GM06990 (cell line): ENCODE results near the gene PLB1.

Experiments used
- DNase-seq: peaks from one replicate; pipeline ENCODE4 v3.0.0-alpha.2; 2011; ENCODE audit not compliant: insufficient read length; ENCODE audit errors: extremely low read depth
- H3K27me3 ChIP-seq: replicated peaks from 2 replicates; pipeline ENCODE4 v1.6.0; 2011; ENCODE audit warnings: low read length; ENCODE audit not compliant: control insufficient read depth, insufficient read depth
- H3K36me3 ChIP-seq: 2 replicates; pipeline ENCODE4 v1.5.1; 2011; ENCODE audit warnings: low read length; ENCODE audit not compliant: control insufficient read depth, insufficient read depth
- H3K4me3 ChIP-seq: replicated peaks from 2 replicates; pipeline ENCODE4 v1.5.1; 2011; ENCODE audit warnings: low read depth, mild to moderate bottlenecking, control low read depth, low read length
- TF ChIP-seq, protein P1 (sequence below): IDR thresholded peaks from 2 replicates; pipeline ENCODE4 v1.5.1; 2011; ENCODE audit warnings: low read length, control low read depth, mild to moderate bottlenecking, inconsistent platforms; ENCODE audit not compliant: insufficient read depth, poor library complexity, severe bottlenecking

Gene PLB1

GRCh38 chr2:28557389-28558131 is 61.7 kb downstream of the PLB1 start:
- H3K36me3 ChIP-seq: no peaks in the 10 kb centered on the region
- H3K27me3 ChIP-seq: no peaks in the 10 kb centered on the region; the same call in 1 of the 2 replicates
- H3K4me3 ChIP-seq: no peak overlapping the region
- DNase-seq: no peak
- TF ChIP-seq, protein P1, sequence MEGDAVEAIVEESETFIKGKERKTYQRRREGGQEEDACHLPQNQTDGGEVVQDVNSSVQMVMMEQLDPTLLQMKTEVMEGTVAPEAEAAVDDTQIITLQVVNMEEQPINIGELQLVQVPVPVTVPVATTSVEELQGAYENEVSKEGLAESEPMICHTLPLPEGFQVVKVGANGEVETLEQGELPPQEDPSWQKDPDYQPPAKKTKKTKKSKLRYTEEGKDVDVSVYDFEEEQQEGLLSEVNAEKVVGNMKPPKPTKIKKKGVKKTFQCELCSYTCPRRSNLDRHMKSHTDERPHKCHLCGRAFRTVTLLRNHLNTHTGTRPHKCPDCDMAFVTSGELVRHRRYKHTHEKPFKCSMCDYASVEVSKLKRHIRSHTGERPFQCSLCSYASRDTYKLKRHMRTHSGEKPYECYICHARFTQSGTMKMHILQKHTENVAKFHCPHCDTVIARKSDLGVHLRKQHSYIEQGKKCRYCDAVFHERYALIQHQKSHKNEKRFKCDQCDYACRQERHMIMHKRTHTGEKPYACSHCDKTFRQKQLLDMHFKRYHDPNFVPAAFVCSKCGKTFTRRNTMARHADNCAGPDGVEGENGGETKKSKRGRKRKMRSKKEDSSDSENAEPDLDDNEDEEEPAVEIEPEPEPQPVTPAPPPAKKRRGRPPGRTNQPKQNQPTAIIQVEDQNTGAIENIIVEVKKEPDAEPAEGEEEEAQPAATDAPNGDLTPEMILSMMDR: no peak

GRCh38 chr2:28558158-28558820 is 62.4 kb downstream of the PLB1 start:
- no peak for DNase-seq
- H3K27me3 ChIP-seq: no peaks in the 10 kb centered on the region; the same call in 1 of the 2 replicates
- TF ChIP-seq, protein P1: no peak

GRCh38 chr2:28558918-28559317 is 63.1 kb downstream of the PLB1 start:
- Histone ChIP-seq H3K27me3 (no peaks in the 10 kb centered on the region; the same call in 1 of the 2 replicates), H3K4me3 (no peak overlapping the region), H3K36me3 (no peaks in the 10 kb centered on the region)
- TF ChIP-seq, protein P1: no peak
- no peak for DNase-seq

More at GRCh38 chr2:28558158-28558820, 62.4 kb downstream of the PLB1 start:
- no peak overlapping the region for H3K4me3 ChIP-seq
- H3K36me3 ChIP-seq: no peaks in the 10 kb centered on the region

GRCh38 chr2:28563869-28564268 is 68.0 kb downstream of the PLB1 start:
- Histone ChIP-seq H3K36me3 (no peaks in the 10 kb centered on the region), H3K4me3 (no peak overlapping the region), H3K27me3 (no peaks in the 10 kb centered on the region)
- no peak for DNase-seq
- TF ChIP-seq, protein P1: no peak

GRCh38 chr2:28564346-28564745 is 68.5 kb downstream of the PLB1 start:
- Histone ChIP-seq H3K4me3 (no peak overlapping the region), H3K36me3 (no peaks in the 10 kb centered on the region), H3K27me3 (no peaks in the 10 kb centered on the region)
- TF ChIP-seq, protein P1: no peak
- DNase-seq: no peak
